22Rv1 (cell line): Measurements from ENCODE around the gene SLC34A3.
A peak's percentile ranks its signal among the peaks of the same experiment; 100 is the strongest.

ENCODE experiments used
- H3K27ac ChIP-seq: fragments of 450-650 bp; 2 replicates; pipeline ENCODE4 v1.5.1; 2017
- CTCF ChIP-seq: fragments of 450-650 bp; IDR thresholded peaks from 2 replicates; pipeline ENCODE4 v1.5.1; 2017; ENCODE audit warnings: mild to moderate bottlenecking
- ZFX ChIP-seq: fragments of 450-650 bp; IDR thresholded peaks from 2 replicates; pipeline ENCODE4 v1.6.1; 2017; ENCODE audit warnings: antibody characterized with exemption, borderline replicate concordance

Gene SLC34A3

GRCh38 chr9:137266585-137267453 lies 36.1 kb downstream of the SLC34A3 start:
- TF ChIP-seq CTCF (no peak), ZFX (no peak)
- peak overlapping the region; percentile 98 for H3K27ac ChIP-seq

- peak overlapping the region; percentile 98 for H3K27ac ChIP-seq
- no peak for TF ChIP-seq ZFX
- no peak for TF ChIP-seq CTCF
Observed at GRCh38 chr9:137267933-137268355, 37.2 kb downstream of the SLC34A3 start.

GRCh38 chr9:137268538-137269201 lies 38.0 kb downstream of the SLC34A3 start:
- no peak for TF ChIP-seq ZFX
- no peak for TF ChIP-seq CTCF
- H3K27ac ChIP-seq: peak overlapping the region; percentile 98

- TF ChIP-seq ZFX (no peak), CTCF (no peak)
- H3K27ac ChIP-seq: peak overlapping the region; percentile 98
Observed at GRCh38 chr9:137269231-137269772, 38.6 kb downstream of the SLC34A3 start.

GRCh38 chr9:137270929-137271695 lies 40.4 kb downstream of the SLC34A3 start:
- peak overlapping the region; percentile 98 for H3K27ac ChIP-seq
- TF ChIP-seq CTCF (no peak), ZFX (no peak)

- TF ChIP-seq CTCF (no peak), ZFX (no peak)
- peak overlapping the region; percentile 98 for H3K27ac ChIP-seq
Observed at GRCh38 chr9:137271696-137272076, 41.0 kb downstream of the SLC34A3 start.
